GM20431 (cell line): Measurements from ENCODE around the gene VEGFB.

ENCODE experiments used
- in situ Hi-C: fragments of 300-500 bp; cut with MseI, MboI; formaldehyde crosslinking; loops from one replicate; pipeline ENCODE4 v1.15.0; 2020; ENCODE audit warnings: low sequenced_read_pairs; ENCODE audit not compliant: unreplicated experiment

VEGFB gene

GRCh38 chr11:64275841-64276240 lies 41.5 kb downstream of the VEGFB start:
- in situ Hi-C loops: no loop called here

GRCh38 chr11:64276653-64277431 lies 42.5 kb downstream of the VEGFB start:
- in situ Hi-C loops: no loop called here

GRCh38 chr11:64278576-64279190 lies 44.3 kb downstream of the VEGFB start:
- in situ Hi-C loops: no loop called here

- in situ Hi-C loops: no loop called here
Measured at GRCh38 chr11:64281957-64282770, 47.8 kb downstream of the VEGFB start.

- in situ Hi-C loops: no loop called here
Measured at GRCh38 chr11:64283092-64283491, 48.7 kb downstream of the VEGFB start.

DNA sequence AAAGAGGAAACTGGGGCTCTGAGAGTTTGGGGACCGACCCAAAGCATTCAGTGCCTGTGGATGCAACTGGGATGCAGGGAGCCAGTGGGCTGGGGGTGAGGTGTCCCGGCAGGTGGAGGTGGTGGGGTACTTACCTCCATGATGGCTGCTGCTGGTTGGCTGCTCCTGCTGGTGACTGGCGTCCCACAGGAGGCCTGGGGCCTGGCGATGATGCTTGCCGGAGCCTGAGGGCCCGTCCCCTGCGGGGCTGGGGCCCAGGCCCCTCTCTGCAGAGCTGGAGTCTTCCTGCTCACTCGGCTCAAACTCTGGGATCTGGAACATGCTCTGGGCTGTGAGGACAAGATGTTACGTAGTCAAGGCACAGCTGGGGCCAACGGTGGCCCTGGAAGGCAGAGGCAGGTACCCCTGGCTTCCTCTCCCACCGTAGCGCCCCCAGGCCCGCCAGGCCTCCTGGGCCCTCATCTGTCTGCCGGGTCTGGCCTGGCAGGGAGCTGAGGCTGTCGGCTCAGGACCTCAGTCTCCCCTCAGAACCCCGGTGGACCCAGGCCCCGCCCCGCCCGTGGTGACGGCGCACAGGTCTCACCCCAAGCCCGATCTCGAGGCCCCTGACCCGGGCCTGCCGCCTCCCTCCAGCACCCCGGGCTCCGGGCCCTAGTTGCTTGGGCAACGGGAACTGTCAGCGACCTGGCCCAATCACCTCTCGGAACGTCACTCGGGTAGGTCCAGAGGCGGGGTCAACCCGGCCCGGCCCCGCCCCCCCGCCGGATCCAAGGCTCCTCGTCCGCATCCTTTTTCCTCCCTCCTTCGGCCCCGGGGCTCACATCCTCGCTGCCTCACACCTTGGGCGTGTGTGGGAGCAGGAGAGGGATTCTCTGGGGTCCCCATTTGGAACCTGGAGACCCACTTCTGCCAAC lies 49.9 kb downstream of the VEGFB start, which contains the start of gene BAD:
Gene BAD, minus strand, starts transcription at position 618 of the 914 bp plus-strand sequence. Its CDS starts 297 bp downstream, at position 321.
- in situ Hi-C loops: no loop called here

- in situ Hi-C loops: no loop called here
Measured at GRCh38 chr11:64284962-64285884, 50.8 kb downstream of the VEGFB start, which contains the start of gene GPR137. Gene GPR137, plus strand, starts transcription at chr11:64285848. Its CDS starts 677 bp downstream, at chr11:64286525.

DNA sequence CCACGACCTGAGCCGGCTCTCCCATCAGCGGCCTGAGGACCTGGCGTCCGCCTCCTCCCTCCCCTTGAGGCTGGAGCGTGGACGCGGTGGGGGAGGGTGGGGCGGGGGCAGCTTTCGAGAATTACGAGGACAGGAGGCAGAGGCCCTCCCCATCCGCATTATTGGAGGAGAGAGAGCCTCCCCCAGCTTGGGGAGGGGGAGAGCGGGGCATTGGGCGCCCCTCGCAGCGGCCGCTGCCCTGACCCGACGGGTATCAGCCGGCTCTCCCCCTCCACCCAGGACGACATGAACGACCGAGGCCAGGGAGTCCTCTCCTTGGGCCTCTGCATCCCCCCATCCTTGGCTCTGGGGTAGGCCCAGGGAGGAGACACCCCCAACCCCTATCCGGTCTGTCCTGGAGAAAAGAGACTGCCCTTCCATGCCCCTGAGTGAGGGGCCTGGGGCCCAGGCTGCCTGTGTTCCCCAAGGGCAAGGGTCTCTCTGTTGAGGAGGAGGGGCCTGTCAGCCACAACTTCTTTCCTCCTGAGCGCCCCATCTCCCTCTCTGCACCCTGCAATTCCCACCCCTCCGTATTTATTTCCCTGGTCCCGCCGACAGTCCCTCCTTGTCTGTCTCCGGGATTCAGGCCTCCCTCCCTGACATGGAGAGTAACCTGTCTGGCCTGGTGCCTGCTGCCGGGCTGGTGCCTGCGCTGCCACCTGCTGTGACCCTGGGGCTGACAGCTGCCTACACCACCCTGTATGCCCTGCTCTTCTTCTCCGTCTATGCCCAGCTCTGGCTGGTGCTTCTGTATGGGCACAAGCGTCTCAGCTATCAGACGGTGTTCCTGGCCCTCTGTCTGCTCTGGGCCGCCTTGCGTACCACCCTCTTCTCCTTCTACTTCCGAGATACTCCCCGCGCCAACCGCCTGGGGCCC lies 51.8 kb downstream of the VEGFB start:
- in situ Hi-C loops: no loop called here

- in situ Hi-C loops: no loop called here
Measured at GRCh38 chr11:64286801-64287159, 52.4 kb downstream of the VEGFB start.

GRCh38 chr11:64287676-64288352 lies 53.4 kb downstream of the VEGFB start:
- in situ Hi-C loops: no loop called here

DNA sequence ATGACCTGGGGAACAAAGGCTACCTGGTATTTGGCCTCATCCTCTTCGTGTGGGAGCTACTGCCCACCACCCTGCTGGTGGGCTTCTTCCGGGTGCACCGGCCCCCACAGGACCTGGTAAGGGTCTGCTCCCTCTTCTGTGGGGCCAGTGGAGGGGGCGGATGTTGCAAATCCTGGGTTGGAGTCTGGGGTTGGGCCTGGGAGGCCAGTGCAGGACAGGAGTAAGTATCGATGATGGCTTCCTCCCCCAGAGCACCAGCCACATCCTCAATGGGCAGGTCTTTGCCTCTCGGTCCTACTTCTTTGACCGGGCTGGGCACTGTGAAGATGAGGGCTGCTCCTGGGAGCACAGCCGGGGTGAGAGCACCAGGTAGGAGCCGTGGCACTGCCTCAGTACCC lies 54.0 kb downstream of the VEGFB start:
- in situ Hi-C loops: no loop called here
